Stimulated activated CD4-positive, alpha-beta T cell treated with anti-CD3 and anti-CD28 coated beads, Interleukin-1b, Interleukin-23, amount 100 ng/mL, for 4 hours (primary cell): ENCODE data around the gene PEAK1.

ENCODE experiments used
- DNase-seq, 2 donors: peaks; one replicate each; pipeline ENCODE4 v3.0.0-alpha.2; 2020; ENCODE audit warnings: low read depth in 2 of 2

PEAK1 gene

DNA sequence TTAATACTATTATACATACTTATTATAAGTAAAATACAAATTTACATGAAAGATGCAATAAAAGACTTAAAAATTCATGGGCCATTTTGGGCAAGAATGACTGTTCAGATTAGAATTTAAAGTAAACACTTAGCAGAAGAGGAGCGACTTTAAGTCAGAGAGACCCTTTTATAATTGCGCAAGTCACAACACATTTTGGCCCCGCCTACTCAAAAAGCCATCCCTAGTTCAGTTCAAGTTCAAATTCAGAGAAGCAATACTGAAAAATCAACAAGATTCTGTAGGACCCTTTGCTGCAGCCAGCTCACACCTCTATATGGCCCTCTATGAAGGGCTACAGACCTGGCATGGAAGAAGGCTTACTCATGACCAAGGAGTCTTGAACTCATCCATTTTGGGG lies 64.6 kb downstream of the PEAK1 start:
- no peak for DNase-seq

- no peak for DNase-seq
These were observed 65.8 kb downstream of the PEAK1 start for GRCh38 chr15:77354063-77354462.

GRCh38 chr15:77352887-77353286 lies 67.0 kb downstream of the PEAK1 start:
- no peak for DNase-seq

DNA sequence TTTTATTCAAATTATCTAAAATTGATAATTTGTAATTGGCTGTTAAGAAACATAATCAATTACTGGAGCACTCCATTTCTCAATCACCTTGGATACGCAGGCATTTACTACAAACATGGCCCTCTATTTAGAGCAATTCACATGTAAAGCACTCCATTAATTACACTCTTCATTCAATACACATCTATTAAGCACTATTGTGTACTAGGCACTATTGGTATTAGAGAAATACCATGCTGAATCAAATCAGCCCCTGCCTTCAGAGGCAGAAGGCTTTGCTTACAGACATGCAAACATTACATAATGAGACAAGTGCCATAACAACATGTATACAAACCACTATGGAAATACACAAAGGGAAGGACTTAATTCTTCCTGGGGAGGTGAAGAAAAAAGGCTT lies 69.1 kb downstream of the PEAK1 start:
- no peak for DNase-seq

DNA sequence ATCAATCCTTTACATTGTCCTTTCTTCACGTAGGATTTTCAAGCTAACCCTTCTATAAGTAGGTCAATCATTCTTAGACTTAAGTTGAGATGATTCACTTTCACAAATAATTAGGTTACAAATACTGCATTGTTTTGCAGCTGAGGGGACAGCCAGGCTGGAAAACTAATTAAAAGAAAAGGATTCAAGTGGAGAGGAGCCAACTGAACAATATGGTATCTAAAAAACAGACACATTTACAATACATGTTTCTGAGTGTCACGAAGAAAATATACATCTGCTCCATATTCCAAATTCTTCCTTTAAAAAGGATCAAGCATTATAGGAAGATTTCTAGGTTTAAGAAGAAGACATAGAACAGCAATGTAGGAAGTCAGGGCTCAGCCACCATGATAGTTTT lies 70.2 kb downstream of the PEAK1 start:
- DNase-seq, result no peak

DNA sequence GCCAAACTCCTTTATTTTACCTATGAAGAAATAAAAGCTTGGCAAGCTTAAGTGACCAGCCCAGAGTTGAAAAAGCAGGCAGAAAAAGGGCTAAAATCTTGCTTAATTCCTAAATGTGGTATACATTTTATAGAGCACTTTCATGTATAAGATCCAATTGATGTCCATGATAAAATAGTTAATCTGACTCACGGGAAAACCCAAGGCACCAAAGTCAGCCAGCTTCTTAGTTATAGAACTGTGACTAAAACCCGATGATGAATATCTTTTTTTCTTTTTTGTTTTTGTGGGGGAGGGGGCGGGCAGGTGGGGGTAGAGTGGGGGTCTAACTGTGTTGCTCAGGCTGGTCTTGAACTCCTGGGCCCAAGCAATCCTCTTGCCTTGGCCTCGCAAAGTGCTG lies 71.4 kb downstream of the PEAK1 start:
- DNase-seq, result no peak

- DNase-seq, result no peak
These were observed 72.7 kb downstream of the PEAK1 start for GRCh38 chr15:77347197-77347596.

GRCh38 chr15:77346245-77347036 lies 73.5 kb downstream of the PEAK1 start:
- no peak for DNase-seq

DNA sequence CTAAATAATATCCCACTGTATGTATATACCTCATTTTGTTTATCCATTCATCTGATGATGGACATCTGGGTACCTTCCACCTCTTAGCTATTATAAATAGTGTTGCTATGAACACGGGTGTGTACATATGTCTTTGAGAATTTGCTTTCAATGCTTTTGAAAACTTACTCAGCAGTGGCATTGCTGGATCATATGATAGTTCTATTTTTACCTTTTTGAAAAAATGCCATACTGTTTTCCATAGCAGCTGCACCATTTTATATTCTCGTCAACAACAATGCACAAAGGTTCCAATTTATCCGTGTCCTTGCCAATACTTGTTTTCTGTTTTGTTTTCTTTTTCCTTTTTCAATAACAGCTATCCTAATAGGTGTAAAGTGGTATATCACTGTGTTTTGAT lies 77.1 kb downstream of the PEAK1 start:
- no peak for DNase-seq

DNA sequence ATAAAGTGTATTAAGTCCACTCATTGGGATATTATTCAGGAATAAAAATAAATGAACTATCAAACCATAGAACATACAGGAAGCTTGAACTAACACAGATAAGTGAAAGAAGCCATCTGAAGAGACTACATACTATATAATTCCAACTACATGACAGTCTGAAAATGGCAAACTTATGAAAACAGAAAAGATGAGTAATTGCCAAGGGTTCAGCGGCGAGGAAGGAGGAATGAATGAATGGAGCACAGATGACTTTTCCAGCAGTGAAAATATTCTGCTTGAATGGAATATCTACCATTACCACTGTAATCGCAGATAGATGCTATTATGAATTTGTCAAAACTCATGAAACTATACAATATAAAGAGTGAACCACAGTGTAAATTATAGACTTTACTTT lies 79.7 kb downstream of the PEAK1 start:
- no peak for DNase-seq

- no peak for DNase-seq
These were observed 83.9 kb downstream of the PEAK1 start for GRCh38 chr15:77336006-77336405.

DNA sequence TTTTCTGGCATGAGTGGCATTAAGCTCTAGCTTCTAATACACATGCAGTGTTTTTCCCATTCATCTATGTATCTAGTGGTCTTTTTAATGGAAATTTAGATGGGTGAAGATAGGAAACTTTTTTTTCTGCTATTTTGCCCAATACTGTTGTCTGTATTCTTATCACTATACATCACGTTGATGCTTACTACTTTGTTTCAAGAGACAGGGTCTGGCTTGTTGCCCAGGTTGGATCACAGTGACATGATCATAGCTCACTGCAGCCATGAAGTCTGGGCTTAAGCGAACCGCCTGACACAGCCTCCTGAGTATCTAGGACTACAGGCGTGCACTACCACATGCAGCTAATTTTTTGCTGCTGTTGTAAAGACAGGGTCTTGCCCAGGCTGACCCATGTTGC lies 84.6 kb downstream of the PEAK1 start:
- DNase-seq, result no peak

- no peak for DNase-seq
These were observed 86.7 kb downstream of the PEAK1 start for GRCh38 chr15:77333166-77333565.

DNA sequence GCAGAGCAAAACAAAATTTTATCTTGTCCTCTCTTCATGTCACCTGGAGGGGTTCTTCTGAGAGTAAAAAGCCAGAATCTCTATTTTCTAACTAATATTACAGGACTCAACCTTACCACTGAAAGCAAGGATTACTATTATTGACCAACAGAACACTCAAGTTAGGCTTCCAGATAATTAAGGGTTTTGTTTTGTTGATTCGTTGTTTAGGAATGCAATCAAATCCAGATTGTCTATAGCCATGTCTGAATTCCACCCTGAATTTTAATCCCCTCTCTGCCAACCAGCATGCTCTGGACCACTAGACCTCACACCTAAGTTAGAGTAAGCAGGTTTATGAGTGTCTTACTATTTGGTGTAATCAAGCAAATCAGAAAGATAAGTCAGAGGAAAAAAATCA lies 90.7 kb downstream of the PEAK1 start:
- DNase-seq, result no peak

- no peak for DNase-seq
These were observed 91.9 kb downstream of the PEAK1 start for GRCh38 chr15:77327844-77328529.

- DNase-seq, result no peak
These were observed 92.7 kb downstream of the PEAK1 start for GRCh38 chr15:77327168-77327567.

- no peak for DNase-seq
These were observed 93.5 kb downstream of the PEAK1 start for GRCh38 chr15:77326366-77326765.

DNA sequence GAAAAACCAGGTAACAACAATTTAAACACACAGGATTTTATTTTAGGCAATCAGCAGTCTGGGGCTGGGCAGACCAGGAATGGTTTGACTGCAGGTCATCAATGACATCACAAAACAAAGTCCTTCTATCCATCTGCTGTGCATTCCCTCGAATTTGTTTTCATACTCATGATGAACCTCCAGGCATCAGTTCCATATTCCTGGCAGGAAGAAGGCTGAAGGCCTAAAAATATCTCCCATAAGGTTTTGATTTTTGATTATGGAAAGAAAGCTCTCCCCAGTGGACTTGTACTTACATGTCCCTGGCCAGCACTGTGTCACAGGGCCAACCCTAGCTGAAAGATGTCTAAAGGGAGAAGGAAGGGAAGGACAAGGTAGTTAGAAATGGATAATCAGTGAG lies 107.4 kb downstream of the PEAK1 start:
- no peak for DNase-seq

GRCh38 chr15:77311618-77312398 lies 108.1 kb downstream of the PEAK1 start:
- DNase-seq, result no peak

- DNase-seq, result no peak
These were observed 108.9 kb downstream of the PEAK1 start for GRCh38 chr15:77311020-77311419.

- DNase-seq, result no peak
These were observed 110.5 kb downstream of the PEAK1 start for GRCh38 chr15:77309392-77309791.

GRCh38 chr15:77305953-77306352 lies 114.0 kb downstream of the PEAK1 start:
- no peak for DNase-seq
